Measurements from ENCODE around the gene RARRES2. TPM values are rescaled to one million over a fixed set of nuclear protein-coding genes. Genes with fewer than 3 reads are reported as not detected.

RARRES2 gene
- total RNA-seq, 2 donors from 2014 or later: 86.4 to 178 TPM

DNA sequence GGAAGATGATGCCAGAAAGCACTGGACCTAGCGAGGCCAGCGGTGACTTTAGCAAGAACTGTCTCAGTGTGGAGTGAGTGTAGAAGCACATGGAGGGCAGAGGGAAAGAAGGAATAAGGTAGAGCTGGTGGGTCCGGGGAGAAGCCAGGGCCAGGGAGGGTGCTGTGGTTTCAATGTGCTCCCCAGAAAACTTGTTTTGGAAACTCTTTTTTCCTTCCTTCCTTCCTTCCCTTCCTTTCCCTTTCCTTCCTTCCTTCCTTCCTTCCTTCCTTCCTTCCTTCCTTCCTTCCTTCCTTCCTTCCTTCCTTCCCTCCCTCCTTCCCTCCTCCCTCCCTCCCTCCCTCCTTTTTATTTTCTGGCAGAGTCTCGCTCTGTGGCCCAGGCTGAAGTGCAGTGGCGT, 5.5 kb upstream of the RARRES2 start:
- intact Hi-C loops (cut with DNase I): no loop called here
- ATAC-seq (no peak), DNase-seq (no peak)

DNA sequence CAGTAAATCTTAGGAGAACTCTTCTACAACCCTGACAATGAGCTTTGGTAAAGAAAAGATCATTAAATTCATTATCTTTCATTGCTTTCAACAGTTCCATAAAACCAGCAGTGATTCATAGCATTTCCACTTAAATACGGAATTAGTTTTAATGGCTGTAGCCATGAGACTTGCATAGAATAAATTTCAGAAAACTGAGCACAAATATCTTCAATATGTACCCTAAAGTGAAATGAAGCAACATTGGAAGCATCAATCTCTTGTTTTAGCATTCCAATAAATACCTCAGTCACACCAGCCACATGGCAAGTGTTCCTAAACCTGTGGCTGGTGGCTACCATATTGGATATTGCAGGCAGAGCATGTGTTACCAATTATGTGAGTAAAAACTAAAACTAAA, 3.6 kb upstream of the RARRES2 start:
- no peak for DNase-seq
- intact Hi-C loops (cut with DNase I): no loop called here
- ATAC-seq: no peak

DNA sequence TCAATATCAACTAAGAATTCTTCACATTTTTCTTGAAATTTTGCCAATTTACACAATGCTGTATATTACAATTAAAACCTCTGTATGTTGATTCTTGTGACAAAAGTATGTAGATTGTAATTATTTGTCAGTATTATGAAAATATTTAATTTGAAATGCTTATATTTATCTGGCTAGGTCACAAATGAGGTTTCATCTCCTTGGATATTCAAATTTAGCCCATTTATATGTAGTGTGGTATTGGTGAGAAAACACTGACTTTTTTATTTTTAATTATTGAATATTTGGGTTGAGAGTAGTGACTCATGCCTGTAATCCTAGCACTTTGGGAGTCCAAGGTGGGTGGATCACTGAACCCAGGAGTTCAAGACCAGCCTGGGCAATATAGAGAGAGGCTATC, 2.9 kb upstream of the RARRES2 start:
- intact Hi-C loops (cut with DNase I): no loop called here
- no peak for ATAC-seq
- DNase-seq: no peak

- intact Hi-C loops (cut with DNase I): no loop called here
- ATAC-seq (no peak), DNase-seq (no peak)
Observed at GRCh38 chr7:150343225-150343624, 1.8 kb upstream of the RARRES2 start.

- intact Hi-C loops (cut with DNase I): no loop called here
- ATAC-seq: peak in 1 of 2 donors; percentile 10
- no peak for DNase-seq
Observed at GRCh38 chr7:150342121-150342408, 636 bp upstream of the RARRES2 start.

DNA sequence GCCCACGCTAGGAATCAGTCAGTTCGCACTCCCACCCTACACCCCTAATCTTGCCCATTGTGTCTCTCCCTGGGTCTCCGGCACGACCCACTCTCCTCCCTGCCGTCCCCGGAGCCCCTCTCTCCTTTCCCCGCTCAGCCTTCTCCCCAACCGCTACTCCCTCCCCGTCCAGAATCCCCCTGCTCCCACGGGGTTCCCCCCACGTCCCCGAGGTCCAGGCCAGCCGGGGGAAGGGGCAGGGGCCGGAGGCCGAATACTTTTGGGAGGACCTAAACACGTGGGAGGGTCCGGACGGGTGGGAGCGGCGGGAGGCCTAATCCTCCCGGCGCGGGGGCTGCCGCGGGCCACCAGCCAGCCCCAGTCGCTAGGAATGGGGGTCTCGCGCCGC, 560 bp downstream of the RARRES2 start:
- ATAC-seq: peak; percentile 2 to 11
- intact Hi-C loops (cut with DNase I): no loop called here
- DNase-seq: no peak

GRCh38 chr7:150340024-150340749, 1.2 kb downstream of the RARRES2 start:
- peak; percentile 56 to 67 for ATAC-seq
- intact Hi-C loops (cut with DNase I): no loop called here
- DNase-seq: peak; percentile 53

DNA sequence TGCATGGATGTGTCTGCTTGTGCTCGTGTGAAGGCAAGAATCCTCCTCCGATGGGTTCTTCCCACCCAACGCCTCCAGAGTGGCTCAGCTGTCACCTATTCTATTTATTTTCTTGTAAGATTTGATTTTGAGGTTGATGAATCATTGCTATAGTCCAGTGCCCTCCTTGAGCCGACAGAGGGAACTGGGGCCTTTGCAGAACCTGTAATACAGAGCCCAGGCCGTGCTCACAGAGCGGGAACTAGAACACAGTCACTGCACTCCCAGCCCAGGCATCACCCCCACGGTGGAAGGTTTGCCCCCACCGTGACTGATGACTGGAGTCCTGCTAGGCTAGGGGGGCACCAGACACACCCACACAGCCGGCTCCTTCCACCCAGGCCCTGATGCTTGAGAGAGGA, 2.0 kb downstream of the RARRES2 start:
- no peak for DNase-seq
- intact Hi-C loops (cut with DNase I): no loop called here
- ATAC-seq: no peak

- intact Hi-C loops (cut with DNase I): no loop called here
- no peak for DNase-seq
- ATAC-seq: no peak
Observed at GRCh38 chr7:150338166-150338829, 3.1 kb downstream of the RARRES2 start.

- ATAC-seq: no peak
- DNase-seq: no peak
- intact Hi-C loops (cut with DNase I): no loop called here
Observed at GRCh38 chr7:150337659-150338081, 3.8 kb downstream of the RARRES2 start.

- no peak for DNase-seq
- intact Hi-C loops (cut with DNase I): no loop called here
- ATAC-seq: no peak
Observed at GRCh38 chr7:150337179-150337578, 4.2 kb downstream of the RARRES2 start.

GRCh38 chr7:150336746-150337145, 4.7 kb downstream of the RARRES2 start:
- intact Hi-C loops (cut with DNase I): no loop called here
- ATAC-seq (no peak), DNase-seq (no peak)

DNA sequence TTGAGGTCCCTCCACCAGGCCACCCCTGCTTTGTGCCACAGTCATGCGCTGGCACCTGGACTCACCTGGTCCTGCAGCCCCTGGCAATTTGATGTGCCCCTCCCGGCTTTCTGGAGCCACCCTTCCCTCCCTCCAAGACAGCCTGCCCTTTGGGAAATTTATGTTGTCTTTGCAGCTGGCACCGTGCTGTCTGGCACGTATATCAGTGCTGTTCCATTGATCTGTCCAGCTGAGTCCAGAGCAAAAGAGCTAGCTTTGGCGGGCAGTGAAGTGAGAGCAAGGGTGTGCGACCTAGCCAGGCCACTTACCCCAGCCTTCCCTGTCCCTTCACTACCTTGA, 5.7 kb downstream of the RARRES2 start:
- ATAC-seq (no peak), DNase-seq (no peak)
- intact Hi-C loops (cut with DNase I): no loop called here

DNA sequence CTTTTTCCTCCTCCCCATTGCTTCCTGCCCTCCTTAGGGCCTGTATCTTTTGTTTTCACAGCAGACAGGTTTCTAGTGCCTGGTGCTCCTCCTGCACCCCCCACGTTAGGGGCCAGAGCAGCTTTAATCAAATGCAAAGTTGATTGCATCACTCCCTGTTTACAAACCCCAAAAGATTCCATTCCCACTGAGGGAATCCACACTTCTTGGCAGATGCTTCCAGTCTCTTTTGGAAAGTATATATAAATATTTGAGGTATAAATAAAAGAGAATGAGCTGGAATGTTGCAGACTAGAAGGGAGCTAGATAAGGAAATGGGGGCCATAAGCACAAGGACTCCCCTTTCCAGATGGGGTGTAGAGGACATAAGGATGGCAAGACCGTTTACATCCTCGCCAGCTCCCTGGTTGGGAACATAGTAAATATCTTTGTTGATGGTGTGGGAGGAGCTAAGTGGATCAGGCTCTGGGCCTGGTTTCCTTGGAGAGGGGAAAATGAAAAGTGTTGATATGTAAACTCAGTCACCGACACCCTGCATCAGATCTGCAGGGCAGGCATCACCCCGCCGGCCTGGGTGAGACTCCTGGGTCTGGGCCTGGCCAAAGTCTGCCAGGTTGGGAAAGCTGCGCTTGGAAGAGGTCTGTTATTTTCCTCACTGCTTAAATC, 6.2 kb downstream of the RARRES2 start:
- no peak for DNase-seq
- ATAC-seq: peak; percentile 4 to 38
- intact Hi-C loops (cut with DNase I): no loop called here

GRCh38 chr7:150334108-150334507, 7.3 kb downstream of the RARRES2 start:
- ATAC-seq (no peak), DNase-seq (no peak)

DNA sequence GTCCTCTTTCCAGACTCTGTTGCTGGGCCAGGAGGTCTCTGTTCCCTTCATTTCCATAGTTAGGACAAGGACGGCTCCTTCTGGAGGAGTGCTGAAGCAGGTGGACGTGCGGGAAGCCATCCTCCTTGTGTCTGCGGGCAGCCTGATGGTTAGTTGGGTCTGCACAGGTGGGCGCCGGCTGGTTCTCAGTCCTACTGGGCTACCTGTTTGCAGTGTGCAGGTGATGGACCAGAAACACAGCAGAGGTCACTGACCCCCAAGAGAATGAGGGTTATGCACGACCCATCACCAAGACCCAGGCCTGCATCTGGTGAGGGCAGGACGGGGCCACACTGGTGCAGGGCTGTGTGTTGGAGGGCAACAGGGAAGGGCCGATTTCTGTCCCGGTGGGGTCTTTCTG, 7.8 kb downstream of the RARRES2 start:
- intact Hi-C loops (cut with DNase I): no loop called here
- DNase-seq: no peak
- no peak for ATAC-seq

More at GRCh38 chr7:150334108-150334507, 7.3 kb downstream of the RARRES2 start:
- intact Hi-C loops (cut with DNase I): no loop called here

GRCh38 chr7:150332852-150333635, 8.4 kb downstream of the RARRES2 start:
- ATAC-seq (no peak), DNase-seq (no peak)
- intact Hi-C loops (cut with DNase I): no loop called here

GRCh38 chr7:150330211-150330885, 11.1 kb downstream of the RARRES2 start:
- intact Hi-C loops (cut with DNase I): no loop called here
- DNase-seq: no peak
- ATAC-seq: no peak

DNA sequence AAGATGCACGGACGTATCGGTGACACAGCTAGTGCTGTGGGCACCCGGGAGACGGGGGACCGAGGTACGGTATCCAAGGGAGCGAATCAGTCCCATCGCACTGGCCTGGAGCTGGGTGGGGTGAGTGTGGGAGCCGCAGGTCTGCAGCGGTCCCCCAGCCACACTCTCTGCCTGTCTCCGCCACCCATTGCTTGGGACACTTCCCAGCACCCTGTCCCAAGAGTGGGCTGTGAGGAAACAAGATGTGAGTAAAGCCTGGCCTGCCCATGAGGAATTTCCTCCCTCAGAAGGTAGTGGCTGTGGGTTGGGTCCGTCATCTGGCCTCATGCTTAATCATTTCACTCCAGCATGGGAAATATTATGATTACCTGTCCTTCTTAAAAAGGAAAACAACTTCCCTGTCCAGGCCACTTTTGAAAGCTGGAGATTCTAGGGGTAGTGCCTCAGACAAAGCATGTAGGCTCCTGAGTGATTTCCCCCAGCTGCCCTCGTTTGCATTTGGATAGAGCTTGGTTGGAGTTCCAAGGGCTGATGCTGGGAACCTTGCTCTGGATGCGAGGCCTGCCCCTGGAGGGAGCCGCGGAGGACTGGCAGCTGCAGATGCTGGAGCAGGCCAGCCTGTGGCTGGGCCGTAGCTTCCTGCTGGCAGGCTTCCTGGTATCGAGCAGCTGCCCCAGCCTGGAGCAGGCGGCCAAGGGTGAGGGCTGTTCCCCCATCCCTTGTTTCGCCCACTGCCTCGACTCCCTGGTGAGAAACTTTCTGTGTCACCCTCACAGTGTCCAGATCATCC, 11.9 kb downstream of the RARRES2 start:
- peak in 1 of 2 donors; percentile 48 for ATAC-seq
- DNase-seq: no peak
- intact Hi-C loops (cut with DNase I): no loop called here
